H1 (cell line): Measurements from ENCODE around the gene CCBE1. TPM values are rescaled to one million over a fixed set of nuclear protein-coding genes. Genes with fewer than 3 reads are reported as not detected.

Experiments
- CTCF ChIA-PET: fragments of 300-600 bp; sonication (Branson Sonifier 250); formaldehyde crosslinking; loops from one replicate; lab custom pipeline; 2021; ENCODE audit not compliant: partially characterized antibody; lab: Charles Lee
- POLR2A ChIA-PET: fragments of 300-600 bp; sonication (Branson Sonifier 250); formaldehyde crosslinking; loops from one replicate; lab custom pipeline; 2021; ENCODE audit warnings: inconsistent platforms; ENCODE audit not compliant: partially characterized antibody; lab: Charles Lee
- DNase-seq, 2 experiments: peaks; one replicate each; pipeline versions ENCODE4 v3.0.0 to v3.0.0-alpha.2; 2010 to 2022; ENCODE audit warnings: low spot score in 2 of 2, low read depth in 1 of 2, mixed read lengths in 1 of 2
- FAIRE-seq: peaks from 2 replicates; lab custom pipeline; 2011; peaks lifted over from hg19 to GRCh38; lab: Jason Lieb, UNC
- H2AFZ ChIP-seq: 2 replicates; pipeline ENCODE4 v1.8.1; 2012; ENCODE audit warnings: low read length, inconsistent platforms
- H2AK5ac ChIP-seq: 2 replicates; pipeline ENCODE4 v1.6.1; 2013; ENCODE audit warnings: low read depth, low read length
- H2BK120ac ChIP-seq: replicated peaks from 2 replicates; pipeline ENCODE3; 2013; ENCODE audit warnings: low read depth, low read length, inconsistent platforms
- H2BK12ac ChIP-seq: 2 replicates; pipeline ENCODE4 v1.6.1; 2013; ENCODE audit warnings: low read depth, low read length
- H2BK15ac ChIP-seq: 2 replicates; pipeline ENCODE4 v1.6.1; 2013; ENCODE audit warnings: low read length
- H2BK20ac ChIP-seq: 2 replicates; pipeline ENCODE4 v1.6.1; 2013; ENCODE audit warnings: low read length
- H2BK5ac ChIP-seq: 2 replicates; pipeline ENCODE4 v1.6.1; 2013; ENCODE audit warnings: low read depth, low read length
- H3K14ac ChIP-seq: 2 replicates; pipeline ENCODE4 v1.6.1; 2013; ENCODE audit warnings: inconsistent platforms; ENCODE audit not compliant: insufficient read length
- H3K18ac ChIP-seq: 2 replicates; pipeline ENCODE4 v1.6.1; 2013; ENCODE audit warnings: low read length; ENCODE audit errors: extremely low read depth
- H3K23ac ChIP-seq: 2 replicates; pipeline ENCODE4 v1.6.1; 2013; ENCODE audit warnings: inconsistent platforms; ENCODE audit not compliant: insufficient read length
- H3K23me2 ChIP-seq: 2 replicates; pipeline ENCODE4 v1.6.1; 2013; ENCODE audit warnings: low read depth, low read length
- H3K27ac ChIP-seq: 2 replicates; pipeline ENCODE4 v1.6.1; 2011; ENCODE audit warnings: low read depth, low read length, inconsistent platforms
- H3K27me3 ChIP-seq, 4 experiments: replicated peaks in 1 of 4; 1 replicate in 1 of 4; 2 replicates in 3 of 4; pipeline versions ENCODE4 v1.6.1 to v1.8.1; 2011 to 2013; ENCODE audit warnings: low read length in 3 of 4, mild to moderate bottlenecking in 3 of 4, inconsistent platforms in 2 of 4, mixed read lengths in 2 of 4, moderate library complexity in 1 of 4; ENCODE audit not compliant: control insufficient read depth in 3 of 4, insufficient read depth in 3 of 4; ENCODE audit errors: extremely low read depth in 1 of 4
- H3K36me3 ChIP-seq, 4 experiments: 2 replicates each; pipeline versions ENCODE4 v1.6.1 to v1.8.1; 2011 to 2013; ENCODE audit warnings: mild to moderate bottlenecking in 4 of 4, low read length in 3 of 4, moderate library complexity in 2 of 4, control low read depth in 1 of 4, inconsistent platforms in 1 of 4; ENCODE audit not compliant: insufficient read depth in 4 of 4, control insufficient read depth in 2 of 4
- H3K4ac ChIP-seq: replicated peaks from 2 replicates; pipeline ENCODE3; 2013; ENCODE audit warnings: low read length, low read depth, mixed read lengths, inconsistent platforms; ENCODE audit not compliant: insufficient read length
- H3K4me1 ChIP-seq, 4 experiments: replicated peaks in 1 of 4; 1 replicate in 1 of 4; 2 replicates in 3 of 4; pipeline versions ENCODE4 v1.6.1 to v1.8.1; 2011 to 2013; ENCODE audit warnings: low read length in 3 of 4, inconsistent platforms in 2 of 4, mixed read lengths in 1 of 4; ENCODE audit not compliant: insufficient read depth in 4 of 4, control insufficient read depth in 3 of 4
- H3K4me2 ChIP-seq, 2 experiments: 2 replicates each; pipeline versions ENCODE4 v1.6.1 to v1.8.1; 2011 to 2013; ENCODE audit warnings: low read depth in 2 of 2, low read length in 2 of 2, control low read depth in 1 of 2, inconsistent platforms in 1 of 2, mild to moderate bottlenecking in 1 of 2; ENCODE audit not compliant: insufficient read depth in 1 of 2
- H3K4me3 ChIP-seq, 4 experiments: fragments of 200-600, 300-600 bp in 1 of 4; sonication (generic), shearing (Covaris generic), sonication (Bioruptor Twin) in 1 of 4; 2 replicates each; pipeline versions ENCODE4 v1.5.1 to v1.8.1; 2011 to 2016; ENCODE audit warnings: low read length in 4 of 4, low read depth in 3 of 4, control low read depth in 2 of 4, inconsistent platforms in 2 of 4, mild to moderate bottlenecking in 2 of 4, mixed read lengths in 1 of 4, moderate library complexity in 1 of 4; ENCODE audit not compliant: insufficient read depth in 2 of 4; ENCODE audit errors: extremely low read depth in 1 of 4
- H3K56ac ChIP-seq: replicated peaks from 2 replicates; pipeline ENCODE3; 2013; ENCODE audit warnings: low read depth, mild to moderate bottlenecking, mixed read lengths, low read length, inconsistent platforms; ENCODE audit not compliant: insufficient read length
- H3K79me1 ChIP-seq: 2 replicates; pipeline ENCODE4 v1.6.1; 2013; ENCODE audit warnings: low read depth, low read length, control low read depth
- H3K79me2 ChIP-seq, 2 experiments: 2 replicates each; pipeline versions ENCODE4 v1.6.1 to v1.8.1; 2012 to 2013; ENCODE audit warnings: low read length in 2 of 2, mild to moderate bottlenecking in 2 of 2, inconsistent platforms in 1 of 2; ENCODE audit not compliant: insufficient read depth in 2 of 2, control insufficient read depth in 1 of 2
- H3K9ac ChIP-seq, 4 experiments: replicated peaks in 1 of 4; 1 replicate in 1 of 4; 2 replicates in 3 of 4; pipeline versions ENCODE4 v1.6.1 to v1.8.1; 2011 to 2013; ENCODE audit warnings: low read depth in 3 of 4, low read length in 3 of 4, control low read depth in 2 of 4, mild to moderate bottlenecking in 2 of 4, moderate library complexity in 2 of 4, inconsistent platforms in 1 of 4; ENCODE audit errors: extremely low read depth in 1 of 4
- H3K9me3 ChIP-seq, 2 experiments: 2 replicates each; pipeline versions ENCODE4 v1.6.1 to v1.8.1; 2012 to 2013; ENCODE audit warnings: mild to moderate bottlenecking in 2 of 2, moderate library complexity in 2 of 2, control low read depth in 1 of 2, inconsistent platforms in 1 of 2, low read depth in 1 of 2, low read length in 1 of 2, mixed read lengths in 1 of 2; ENCODE audit not compliant: insufficient read depth in 2 of 2
- H4K20me1 ChIP-seq, 2 experiments: replicated peaks in 1 of 2; 2 replicates each; pipeline versions ENCODE3 to v1.8.1; 2011 to 2013; ENCODE audit warnings: inconsistent platforms in 2 of 2, low read length in 2 of 2, mild to moderate bottlenecking in 1 of 2; ENCODE audit not compliant: insufficient read depth in 2 of 2, control insufficient read depth in 1 of 2
- H4K5ac ChIP-seq: 2 replicates; pipeline ENCODE4 v1.6.1; 2013; ENCODE audit warnings: low read length, low read depth, mixed read lengths, inconsistent platforms; ENCODE audit not compliant: insufficient read length
- H4K8ac ChIP-seq: 2 replicates; pipeline ENCODE4 v1.8.0; 2013; ENCODE audit warnings: mild to moderate bottlenecking, moderate library complexity, low read length, inconsistent platforms; ENCODE audit not compliant: insufficient read depth; ENCODE audit errors: extremely low read depth
- H4K91ac ChIP-seq: replicated peaks from 2 replicates; pipeline ENCODE3; 2013; ENCODE audit warnings: low read length, mixed read lengths, inconsistent platforms; ENCODE audit not compliant: insufficient read length
- ATF2 ChIP-seq: IDR thresholded peaks from 2 replicates; pipeline ENCODE4 v1.6.1; 2012; ENCODE audit warnings: low read length, inconsistent platforms
- BCL11A ChIP-seq, 2 experiments: IDR thresholded peaks; one replicate each; pipeline ENCODE4 v1.6.1; 2011; ENCODE audit warnings: low read depth in 2 of 2, low read length in 2 of 2, mild to moderate bottlenecking in 2 of 2
- CREB1 ChIP-seq: IDR thresholded peaks from 2 replicates; pipeline ENCODE4 v1.6.1; 2012; ENCODE audit warnings: inconsistent platforms
- EZH2 ChIP-seq: fragments of 200-600 bp; sonication (generic); IDR thresholded peaks from 2 replicates; pipeline ENCODE4 v1.7.1; 2012; ENCODE audit warnings: low read depth, mild to moderate bottlenecking, moderate library complexity, low read length, inconsistent platforms; ENCODE audit not compliant: severe bottlenecking
- RNF2 ChIP-seq: fragments of 200-900, 300-1000 bp; sonication (generic); IDR thresholded peaks from 2 replicates; pipeline ENCODE4 v1.7.1; 2016; ENCODE audit warnings: borderline replicate concordance, low read depth, mild to moderate bottlenecking, antibody characterized with exemption, low read length; ENCODE audit not compliant: poor library complexity, severe bottlenecking; ENCODE audit errors: missing control alignments
- SP1 ChIP-seq: IDR thresholded peaks from 2 replicates; pipeline ENCODE4 v1.6.1; 2011; ENCODE audit warnings: low read depth, low read length
- SP4 ChIP-seq: IDR thresholded peaks from 2 replicates; pipeline ENCODE4 v1.6.1; 2012; ENCODE audit warnings: low read length, inconsistent platforms
- polyA plus RNA-seq, 7 experiments: library from polyadenylated mRNA; depleted of rRNA in 3 of 7; stranded (reverse) in 5 of 7; unstranded in 2 of 7; fragments of >200 nt in 5 of 7; fragments of 200-250 nt in 2 of 7; gene quantifications; 1 replicate in 5 of 7; 2 replicates in 1 of 7; 4 replicates in 1 of 7; pipeline versions ENCODE4 v1.2.1 to v1.2.3, GENCODE V29; 2011 to 2013; ENCODE audit warnings: missing spikeins in 2 of 7, mixed read lengths in 2 of 7
- total RNA-seq: library from RNA; stranded (reverse); fragmentation: NEBNext Ultra II Directional; extraction: Animal tissue kit (Norgen Biotek cat#: 25700); gene quantifications from 2 replicates; pipeline ENCODE4 v1.2.1, GENCODE V29; 2021
- TF ChIP-seq, protein P1 (sequence below): IDR thresholded peaks from 2 replicates; pipeline ENCODE4 v1.6.1; 2012; ENCODE audit warnings: inconsistent platforms

Gene CCBE1
- total and polyA plus RNA-seq, 2 of the 8 experiments (the other 6 are each of a cell fraction or from before 2014, with no cell fraction given) = 2.1 to 2.6 TPM

GRCh38 chr18:59725142-59725541 lies 27.9 kb upstream of the CCBE1 start:
- Histone ChIP-seq H2BK12ac (no peak overlapping the region), H2AK5ac (no peak overlapping the region), H3K56ac (no peak overlapping the region), H2BK120ac (no peak overlapping the region), H3K27me3 (no peaks in the 10 kb centered on the region), H4K20me1 (no peaks in the 10 kb centered on the region), H3K4ac (no peak overlapping the region), H4K91ac (no peak overlapping the region), H3K23ac (no peak overlapping the region), H3K79me1 (no peaks in the 10 kb centered on the region), H4K8ac (no peak overlapping the region), H4K5ac (no peak overlapping the region), H3K27ac (no peak overlapping the region), H3K18ac (no peak overlapping the region), H3K23me2 (no peaks in the 10 kb centered on the region), H2BK15ac (no peak overlapping the region), H2BK20ac (no peak overlapping the region), H2BK5ac (no peak overlapping the region), H2AFZ (no peak overlapping the region), H3K9me3 (0 out of 4 replicates have a peak, but pooled peaks cover 0 to 4% of the 10 kb centered on the region in 2 experiments), H3K4me1 (no peaks in the 10 kb centered on the region), H3K4me2 (no peak overlapping the region), H3K4me3 (no peak overlapping the region)
- POLR2A ChIA-PET = no interaction called here
- DNase-seq = no peak
- CTCF ChIA-PET = interaction anchor here (0.6 to 1.5 kb wide), 4 partner anchors 23 to 1814 kb away, joined by 3 to 6 read pairs (median 4); partner anchors contain the start of gene CCBE1
- TF ChIP-seq CREB1 = no peak
- no peak for TF ChIP-seq SP1
- no peak for TF ChIP-seq RNF2
- TF ChIP-seq SP4 = no peak
- TF ChIP-seq EZH2 = no peak
- no peak for TF ChIP-seq BCL11A (IDR thresholded peaks at IDR 0.05; ENCODE audit: low read depth in 2 of 2, low read length in 2 of 2)
- TF ChIP-seq, protein P1, sequence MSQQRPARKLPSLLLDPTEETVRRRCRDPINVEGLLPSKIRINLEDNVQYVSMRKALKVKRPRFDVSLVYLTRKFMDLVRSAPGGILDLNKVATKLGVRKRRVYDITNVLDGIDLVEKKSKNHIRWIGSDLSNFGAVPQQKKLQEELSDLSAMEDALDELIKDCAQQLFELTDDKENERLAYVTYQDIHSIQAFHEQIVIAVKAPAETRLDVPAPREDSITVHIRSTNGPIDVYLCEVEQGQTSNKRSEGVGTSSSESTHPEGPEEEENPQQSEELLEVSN = no peak
- TF ChIP-seq ATF2 = no peak
- TF ChIP-seq, all 59 proteins: peak for 0
- Histone ChIP-seq H3K14ac (no peak overlapping the region), H3K36me3 (no peaks in the 10 kb centered on the region), H3K79me2 (no peaks in the 10 kb centered on the region), H3K9ac (no peak overlapping the region)
- no peak for FAIRE-seq
